Stimulated activated naive CD8-positive, alpha-beta T cell treated with anti-CD3 and anti-CD28 coated beads, Interleukin-15, Interleukin-2, amounts not matched to agents 100 ng/mL and 50 ng/mL, for 24 hours (primary cell): ENCODE results near the gene UBE4A.
A peak's percentile ranks its signal among the peaks of the same experiment; 100 is the strongest.

Experiments used
- H3K27ac Mint-ChIP-seq: one replicate; pipeline ENCODE4 v1.8.0; 2021; ENCODE audit warnings: mild to moderate bottlenecking, mixed read lengths
- H3K27me3 Mint-ChIP-seq: one replicate; pipeline ENCODE4 v1.8.0; 2021; ENCODE audit warnings: mixed read lengths
- H3K36me3 Mint-ChIP-seq: one replicate; pipeline ENCODE4 v1.8.0; 2021; ENCODE audit warnings: low read depth, mixed read lengths
- H3K4me1 Mint-ChIP-seq: one replicate; pipeline ENCODE4 v1.8.0; 2021; ENCODE audit warnings: low read depth, mixed read lengths
- H3K4me3 Mint-ChIP-seq: one replicate; pipeline ENCODE4 v1.8.0; 2021; ENCODE audit warnings: mild to moderate bottlenecking, mixed read lengths
- H3K9me3 Mint-ChIP-seq: one replicate; pipeline ENCODE4 v1.8.0; 2021; ENCODE audit warnings: mixed read lengths

UBE4A gene

GRCh38 chr11:118435290-118435892 lies 76.0 kb downstream of the UBE4A start:
- H3K4me1 Mint-ChIP-seq = peaks cover 34% of the 10 kb centered on the region
- no peaks in the 10 kb centered on the region for H3K27me3 Mint-ChIP-seq
- no peaks in the 10 kb centered on the region for H3K9me3 Mint-ChIP-seq
- peak overlapping the region; percentile 89 for H3K4me3 Mint-ChIP-seq
- peak overlapping the region; percentile 90 for H3K27ac Mint-ChIP-seq
- peaks cover 17% of the 10 kb centered on the region for H3K36me3 Mint-ChIP-seq

GRCh38 chr11:118435893-118436624 lies 76.7 kb downstream of the UBE4A start, which contains the start of gene KMT2A:
TSS of gene KMT2A (plus strand) at chr11:118436492. CDS start at chr11:118436513, 21 bp downstream.
- peak within 1 kb of the TSS; percentile 92 for H3K27ac Mint-ChIP-seq
- H3K4me1 Mint-ChIP-seq = peaks cover 41% of the 10 kb centered on the region
- no peaks in the 10 kb centered on the region for H3K9me3 Mint-ChIP-seq
- no peaks in the 10 kb centered on the region for H3K27me3 Mint-ChIP-seq
- H3K4me3 Mint-ChIP-seq = peak within 1 kb of the TSS; percentile 90
- H3K36me3 Mint-ChIP-seq = peaks cover 24% of the 10 kb centered on the region

- Mint-ChIP-seq H3K27me3 (no peaks in the 10 kb centered on the region), H3K4me1 (peaks cover 48% of the 10 kb centered on the region), H3K4me3 (peak overlapping the region; percentile 90), H3K27ac (peak overlapping the region; percentile 92), H3K9me3 (no peaks in the 10 kb centered on the region), H3K36me3 (peaks cover 28% of the 10 kb centered on the region)
Observed at GRCh38 chr11:118436639-118437207, 77.3 kb downstream of the UBE4A start.

- H3K27me3 Mint-ChIP-seq = no peaks in the 10 kb centered on the region
- H3K36me3 Mint-ChIP-seq = peaks cover 34% of the 10 kb centered on the region
- peaks cover 55% of the 10 kb centered on the region for H3K4me1 Mint-ChIP-seq
- peak overlapping the region; percentile 90 for H3K4me3 Mint-ChIP-seq
- H3K27ac Mint-ChIP-seq = peak overlapping the region; percentile 92
- no peaks in the 10 kb centered on the region for H3K9me3 Mint-ChIP-seq
Observed at GRCh38 chr11:118437208-118438125, 78.1 kb downstream of the UBE4A start.

GRCh38 chr11:118438314-118438931 lies 79.0 kb downstream of the UBE4A start:
- Mint-ChIP-seq H3K4me3 (peak overlapping the region; percentile 90), H3K4me1 (peaks cover 65% of the 10 kb centered on the region), H3K36me3 (peaks cover 34% of the 10 kb centered on the region), H3K9me3 (no peaks in the 10 kb centered on the region), H3K27me3 (no peaks in the 10 kb centered on the region), H3K27ac (peak overlapping the region; percentile 92)

DNA sequence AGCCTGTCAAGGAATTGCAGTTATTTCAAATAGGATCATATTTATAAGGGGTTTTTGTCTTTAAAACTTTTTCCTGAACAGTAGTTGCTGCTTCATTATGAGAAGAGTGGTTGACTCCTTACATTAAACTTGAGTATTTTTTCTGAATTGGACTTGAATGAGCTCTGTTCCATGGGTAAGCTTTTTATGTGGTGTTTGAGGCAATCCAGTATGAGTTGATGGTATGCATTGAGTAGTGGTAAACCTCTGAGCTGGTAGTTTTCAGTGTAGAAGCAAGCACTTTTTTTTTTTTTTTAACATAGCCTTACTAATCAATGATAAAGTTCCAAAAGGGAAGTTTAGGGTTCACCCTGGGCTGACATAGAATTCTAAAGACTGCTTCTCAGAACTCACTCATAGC lies 80.2 kb downstream of the UBE4A start:
- H3K36me3 Mint-ChIP-seq = peaks cover 34% of the 10 kb centered on the region
- H3K4me3 Mint-ChIP-seq = peak overlapping the region; percentile 90
- no peaks in the 10 kb centered on the region for H3K9me3 Mint-ChIP-seq
- peak overlapping the region; percentile 81 for H3K27ac Mint-ChIP-seq
- H3K27me3 Mint-ChIP-seq = no peaks in the 10 kb centered on the region
- H3K4me1 Mint-ChIP-seq = peaks cover 68% of the 10 kb centered on the region

- Mint-ChIP-seq H3K9me3 (no peaks in the 10 kb centered on the region), H3K4me1 (peaks cover 78% of the 10 kb centered on the region), H3K36me3 (peaks cover 49% of the 10 kb centered on the region), H3K27me3 (no peaks in the 10 kb centered on the region), H3K4me3 (peak overlapping the region; percentile 43), H3K27ac (peak overlapping the region; percentile 80)
Observed at GRCh38 chr11:118441770-118442275, 82.4 kb downstream of the UBE4A start.

- H3K4me3 Mint-ChIP-seq = peak overlapping the region; percentile 43
Observed at GRCh38 chr11:118442301-118442700, 82.9 kb downstream of the UBE4A start.

GRCh38 chr11:118442908-118443589 lies 83.6 kb downstream of the UBE4A start:
- Mint-ChIP-seq H3K4me3 (peak overlapping the region; percentile 43), H3K9me3 (no peaks in the 10 kb centered on the region), H3K36me3 (peaks cover 61% of the 10 kb centered on the region), H3K27ac (peak overlapping the region; percentile 84), H3K4me1 (peaks cover 91% of the 10 kb centered on the region), H3K27me3 (no peaks in the 10 kb centered on the region)

More at GRCh38 chr11:118442301-118442700, 82.9 kb downstream of the UBE4A start:
- Mint-ChIP-seq H3K4me1 (peaks cover 83% of the 10 kb centered on the region), H3K27me3 (no peaks in the 10 kb centered on the region), H3K27ac (peak overlapping the region; percentile 80), H3K9me3 (no peaks in the 10 kb centered on the region), H3K36me3 (peaks cover 54% of the 10 kb centered on the region)

GRCh38 chr11:118443590-118444218 lies 84.3 kb downstream of the UBE4A start:
- H3K4me3 Mint-ChIP-seq = peak overlapping the region; percentile 43
- no peaks in the 10 kb centered on the region for H3K27me3 Mint-ChIP-seq
- H3K36me3 Mint-ChIP-seq = peaks cover 61% of the 10 kb centered on the region

DNA sequence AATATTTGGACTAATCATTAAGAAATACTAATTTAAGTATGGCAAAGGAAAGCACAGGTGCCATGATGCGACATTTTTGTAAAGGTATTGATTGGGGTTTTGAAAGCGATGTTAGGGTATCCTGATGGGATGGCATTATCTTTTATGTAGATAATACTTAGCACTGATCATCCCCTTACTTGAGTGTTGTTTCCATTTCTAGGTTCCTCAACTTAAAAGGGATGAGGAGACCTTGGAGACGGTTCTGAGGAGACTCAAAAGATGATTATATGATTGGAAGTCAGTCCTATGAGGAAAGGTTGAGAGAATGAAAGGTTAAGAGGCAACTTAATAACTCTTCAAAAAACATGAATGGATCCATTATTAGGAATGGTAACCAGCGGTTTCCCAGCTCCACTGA lies 88.0 kb downstream of the UBE4A start:
- no peaks in the 10 kb centered on the region for H3K9me3 Mint-ChIP-seq
- H3K36me3 Mint-ChIP-seq = peaks cover 45% of the 10 kb centered on the region
- no peak overlapping the region for H3K27ac Mint-ChIP-seq
- peaks cover 81% of the 10 kb centered on the region for H3K4me1 Mint-ChIP-seq
- peak overlapping the region; percentile 30 for H3K4me3 Mint-ChIP-seq
- no peaks in the 10 kb centered on the region for H3K27me3 Mint-ChIP-seq

More at GRCh38 chr11:118443590-118444218, 84.3 kb downstream of the UBE4A start:
- Mint-ChIP-seq H3K9me3 (no peaks in the 10 kb centered on the region), H3K4me1 (peaks cover 96% of the 10 kb centered on the region), H3K27ac (peak overlapping the region; percentile 84)

GRCh38 chr11:118448294-118448693 lies 88.9 kb downstream of the UBE4A start:
- Mint-ChIP-seq H3K27ac (no peak overlapping the region), H3K9me3 (no peaks in the 10 kb centered on the region), H3K27me3 (no peaks in the 10 kb centered on the region), H3K4me3 (peak overlapping the region; percentile 38), H3K4me1 (peaks cover 78% of the 10 kb centered on the region), H3K36me3 (peaks cover 52% of the 10 kb centered on the region)
